Suprapubic skin (tissue), 3 donors: ENCODE results near the gene DNAH8.

ENCODE experiments used
- CTCF ChIP-seq, 2 donors: fragments of 200-600 bp in 1 of 2; fragments of 450-650 bp in 1 of 2; sonication (generic) in 1 of 2; IDR thresholded peaks; one replicate each; pipeline ENCODE4 v1.5.1; 2016 to 2019; ENCODE audit warnings: antibody characterized with exemption in 2 of 2, mild to moderate bottlenecking in 1 of 2, moderate library complexity in 1 of 2
- POLR2AphosphoS5 ChIP-seq, 3 donors: sonication (generic); formaldehyde crosslinking; IDR thresholded peaks; one replicate each; pipeline ENCODE4 v1.6.1; 2017; ENCODE audit warnings: antibody characterized with exemption in 3 of 3

GRCh38 chr6:38739532-38739931, 24.4 kb downstream of the DNAH8 start:
- TF ChIP-seq CTCF (IDR thresholded peaks at IDR 0.05) (no peak), POLR2AphosphoS5 (IDR thresholded peaks at IDR 0.05) (no peak)
